ENCODE data around the gene PRM2. TPM values are rescaled to one million over a fixed set of nuclear protein-coding genes. Genes with fewer than 3 reads are reported as not detected.

PRM2 gene
- total RNA-seq, 3 donors from 2014 or later, result not detected

DNA sequence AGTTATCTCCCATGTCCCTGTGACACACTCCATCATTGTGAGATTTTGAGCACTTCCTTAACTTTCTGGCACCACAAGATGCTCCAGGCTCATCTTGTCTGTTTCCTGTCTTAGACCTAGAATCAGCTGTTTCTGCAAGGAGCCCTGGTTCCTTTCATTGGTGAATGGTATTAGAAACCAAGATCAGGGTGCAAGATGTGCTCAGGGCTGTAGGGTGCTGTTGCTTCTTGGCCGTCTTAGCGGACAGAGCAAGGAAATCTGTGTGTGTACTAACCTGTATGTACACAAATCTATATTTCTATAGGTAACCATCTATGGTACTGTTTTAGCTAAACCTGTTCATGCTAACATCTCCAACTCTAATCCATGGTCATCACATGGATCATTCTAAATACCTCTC, 12.9 kb upstream of the PRM2 start:
- H3K27ac ChIP-seq, result no peak overlapping the region
- intact Hi-C loops (cut with DNase I; ENCODE audit: low total_unique reads), result no loop called here
- TF ChIP-seq POLR2AphosphoS5 (IDR thresholded peaks at IDR 0.05) (no peak), POLR2A (IDR thresholded peaks at IDR 0.05) (no peak), CTCF (IDR thresholded peaks at IDR 0.05) (no peak)

DNA sequence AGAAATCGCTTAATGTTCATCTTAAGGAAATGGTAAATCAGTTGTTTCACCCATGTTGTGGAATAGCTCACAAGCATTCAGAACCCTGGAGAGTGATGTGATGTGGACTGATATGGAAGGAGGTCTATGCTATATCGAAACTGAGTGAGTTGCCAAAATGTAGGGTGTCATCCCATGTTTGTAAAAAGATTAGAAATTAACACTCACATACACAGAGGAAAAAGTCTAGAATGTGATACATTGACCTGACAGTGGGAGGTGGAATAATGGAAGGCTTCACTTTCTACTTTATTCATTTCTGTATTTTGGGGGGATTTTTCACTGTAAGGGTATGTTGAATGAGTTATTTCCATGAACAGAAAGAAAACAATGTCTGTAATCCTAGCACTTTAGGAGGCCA, 9.6 kb upstream of the PRM2 start:
- Histone ChIP-seq H3K4me3 (no peak overlapping the region), H3K9me3 (no peaks in the 10 kb centered on the region), H3K36me3 (no peaks in the 10 kb centered on the region), H3K4me1 (no peaks in the 10 kb centered on the region), H3K27me3 (no peaks in the 10 kb centered on the region), H3K27ac (no peak overlapping the region)
- intact Hi-C loops (cut with DNase I; ENCODE audit: low total_unique reads), result no loop called here
- TF ChIP-seq POLR2A (IDR thresholded peaks at IDR 0.05) (no peak), CTCF (IDR thresholded peaks at IDR 0.05) (no peak), POLR2AphosphoS5 (IDR thresholded peaks at IDR 0.05) (no peak)
- DNase-seq (ENCODE audit: low spot score in 2 of 2), result no peak

More for the DNA sequence above, 12.9 kb upstream of the PRM2 start:
- Histone ChIP-seq H3K4me1 (no peaks in the 10 kb centered on the region), H3K27me3 (no peaks in the 10 kb centered on the region), H3K4me3 (no peak overlapping the region), H3K36me3 (no peaks in the 10 kb centered on the region), H3K9me3 (no peaks in the 10 kb centered on the region)
- no peak for DNase-seq (ENCODE audit: low spot score in 2 of 2)

DNA sequence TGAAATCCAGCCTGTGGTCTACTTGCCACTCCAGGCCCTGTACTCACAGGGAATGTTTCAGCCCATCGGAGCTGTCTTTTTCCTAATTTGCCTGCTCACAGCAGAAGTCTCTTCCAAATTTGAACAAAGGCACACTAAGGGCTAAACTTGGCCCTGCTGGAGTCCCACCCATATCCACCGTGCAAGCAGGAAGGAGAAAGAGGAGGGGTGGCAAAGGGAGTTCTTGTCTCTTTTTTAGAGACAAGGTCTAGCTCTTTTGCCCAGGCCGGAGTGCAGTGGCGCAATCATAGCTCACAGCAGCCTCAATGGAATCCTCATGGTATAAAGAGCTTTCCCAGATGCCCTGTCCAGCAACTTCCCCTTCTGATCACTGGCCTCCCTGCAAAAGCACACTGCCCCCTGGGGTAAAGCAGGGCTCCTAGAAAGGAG, 7.6 kb upstream of the PRM2 start:
- TF ChIP-seq POLR2A (IDR thresholded peaks at IDR 0.05) (no peak), POLR2AphosphoS5 (IDR thresholded peaks at IDR 0.05) (no peak), CTCF (IDR thresholded peaks at IDR 0.05) (no peak)
- no peak overlapping the region for H3K27ac ChIP-seq
- intact Hi-C loops (cut with DNase I; ENCODE audit: low total_unique reads), result no loop called here
- H3K4me1 ChIP-seq, result no peaks in the 10 kb centered on the region
- DNase-seq (ENCODE audit: low spot score in 2 of 2), result no peak
- no peak overlapping the region for H3K4me3 ChIP-seq
- H3K27me3 ChIP-seq, result no peaks in the 10 kb centered on the region
- no peaks in the 10 kb centered on the region for H3K36me3 ChIP-seq
- H3K9me3 ChIP-seq, result no peaks in the 10 kb centered on the region

DNA sequence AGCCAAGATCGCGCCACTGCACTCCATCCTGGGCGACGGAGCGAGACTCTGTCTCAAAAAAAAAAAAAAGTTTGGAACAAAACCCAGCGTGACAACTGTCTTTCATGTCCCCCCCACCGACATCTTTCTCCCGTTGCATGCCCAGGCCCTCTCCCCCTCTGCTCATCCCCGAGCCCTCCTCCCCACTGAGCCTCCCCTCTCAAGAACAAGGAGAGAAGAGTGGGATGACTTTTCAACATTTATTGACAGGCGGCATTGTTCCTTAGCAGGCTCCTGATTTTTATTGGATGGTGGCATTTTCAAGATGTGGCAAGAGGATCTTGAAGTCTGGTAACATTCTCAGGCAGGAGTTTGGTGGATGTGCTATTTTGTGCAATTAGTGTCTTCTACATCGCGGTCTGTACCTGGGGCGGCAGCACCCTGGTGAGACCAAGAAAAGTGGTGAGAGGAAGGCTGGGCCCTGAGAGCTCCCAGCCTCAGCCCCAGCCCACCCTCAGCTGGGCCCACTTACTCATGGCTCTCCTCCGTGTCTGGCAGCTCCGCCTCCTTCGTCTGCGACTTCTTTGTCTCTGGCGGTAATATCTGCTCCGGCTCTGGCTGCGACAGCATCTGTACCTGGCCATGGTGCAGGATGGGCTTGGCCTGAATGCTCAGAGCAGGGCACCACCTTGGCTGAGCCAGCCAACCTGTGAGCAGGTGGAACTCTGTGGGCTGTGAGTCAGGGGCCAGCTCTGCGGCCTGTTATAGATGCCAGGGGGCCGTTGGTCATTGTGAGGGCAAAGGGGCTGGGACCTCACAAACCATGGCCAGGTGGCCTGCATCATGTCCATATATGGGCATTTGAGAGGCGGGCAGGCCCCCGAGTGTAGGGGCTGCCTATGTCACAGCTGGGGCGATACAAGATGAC, 4.6 kb upstream of the PRM2 start, which contains the start of gene PRM1:
Gene PRM1 (minus strand): TSS at position 715 of the 907 bp plus-strand sequence. CDS start 92 bp downstream, at position 623.
- no peak for TF ChIP-seq CTCF (IDR thresholded peaks at IDR 0.05)
- no peak for TF ChIP-seq POLR2AphosphoS5 (IDR thresholded peaks at IDR 0.05)
- no peak for TF ChIP-seq POLR2A (IDR thresholded peaks at IDR 0.05)
- intact Hi-C loops (cut with DNase I; ENCODE audit: low total_unique reads), result no loop called here

More for the DNA sequence above, 4.6 kb upstream of the PRM2 start, which contains the start of gene PRM1:
- Histone ChIP-seq H3K9me3 (no peaks in the 10 kb centered on the region), H3K4me3 (no peak within 1 kb of the TSS), H3K4me1 (no peaks in the 10 kb centered on the region), H3K27me3 (no peaks in the 10 kb centered on the region), H3K36me3 (no peaks in the 10 kb centered on the region), H3K27ac (no peak within 1 kb of the TSS)
- DNase-seq (ENCODE audit: low spot score in 2 of 2), result no peak

All from breast epithelium (tissue), 4 donors.